Activated CD8-positive, alpha-beta T cell treated with anti-CD3 and anti-CD28 coated beads for 36 hours (primary cell): ENCODE data around the gene RIIAD1. TPM values are rescaled to one million over a fixed set of nuclear protein-coding genes. Genes with fewer than 3 reads are reported as not detected.
"Not testable (repeated sequence)": the region's sequence is repeated elsewhere in the genome, so short reads cannot be mapped to it uniquely, and the experiment has no call there.

ENCODE experiments used
- ATAC-seq: fragments of 200-7000 bp; cut with Tn5 transposase; one replicate; pipeline ENCODE4 v1.10.0; 2021; ENCODE audit warnings: mild to moderate bottlenecking, moderate library complexity
- CTCF ChIA-PET: fragments of 350-600 bp; sonication (Branson Sonifier 250); formaldehyde crosslinking; loops from one replicate; lab custom pipeline; 2021; ENCODE audit warnings: antibody characterized with exemption; lab: Charles Lee
- POLR2A ChIA-PET: fragments of 350-600 bp; sonication (Branson Sonifier 250); formaldehyde crosslinking; loops from one replicate; lab custom pipeline; 2021; ENCODE audit warnings: antibody characterized with exemption; lab: Charles Lee
- DNase-seq: peaks from one replicate; pipeline ENCODE4 v3.0.0-alpha.2; 2020
- H3K27ac Mint-ChIP-seq: one replicate; pipeline ENCODE4 v1.8.0; 2021; ENCODE audit warnings: mild to moderate bottlenecking, mixed read lengths
- H3K27me3 Mint-ChIP-seq: one replicate; pipeline ENCODE4 v1.8.0; 2021; ENCODE audit warnings: mixed read lengths
- H3K36me3 Mint-ChIP-seq: one replicate; pipeline ENCODE4 v1.8.0; 2021; ENCODE audit warnings: low read depth, mixed read lengths
- H3K4me1 Mint-ChIP-seq: one replicate; pipeline ENCODE4 v1.8.0; 2021; ENCODE audit warnings: low read depth, mixed read lengths
- H3K4me3 Mint-ChIP-seq: one replicate; pipeline ENCODE4 v1.8.0; 2021; ENCODE audit warnings: mild to moderate bottlenecking, moderate library complexity, mixed read lengths
- H3K9me3 Mint-ChIP-seq: one replicate; pipeline ENCODE4 v1.8.0; 2021; ENCODE audit warnings: mixed read lengths
- CTCF ChIP-seq: fragments of 200-600 bp; IDR thresholded peaks from one replicate; pipeline ENCODE4 v1.8.0; 2022; ENCODE audit warnings: antibody characterized with exemption, mild to moderate bottlenecking
- intact Hi-C: fragments of 100-400 bp; cut with micrococcal nuclease; formaldehyde crosslinking; loops from one replicate; pipeline ENCODE4 v1.10.0; 2022
- total RNA-seq, 2 experiments: library from RNA; stranded (reverse); gene quantifications; one replicate each; pipeline ENCODE4 v1.2.3, GENCODE V29; 2021

The RIIAD1 gene
- total RNA-seq, 2 experiments from 2014 or later, result not detected

GRCh38 chr1:151681923-151682322 lies 39.4 kb upstream of the RIIAD1 start:
- Mint-ChIP-seq H3K27me3 (no peaks in the 10 kb centered on the region), H3K4me1 (no peaks in the 10 kb centered on the region), H3K9me3 (no peaks in the 10 kb centered on the region), H3K27ac (no peak overlapping the region), H3K36me3 (peaks cover 7% of the 10 kb centered on the region), H3K4me3 (no peak overlapping the region)
- no peak for DNase-seq
- TF ChIP-seq CTCF, result no peak
- ChIA-PET POLR2A (no interaction called here), CTCF (no interaction called here)
- ATAC-seq, result no peak
- intact Hi-C loops, result no loop called here

- POLR2A ChIA-PET, result not testable (repeated sequence)
These were observed 38.4 kb upstream of the RIIAD1 start for GRCh38 chr1:151682901-151683300.

GRCh38 chr1:151684128-151684527 lies 37.2 kb upstream of the RIIAD1 start:
- peaks cover 6% of the 10 kb centered on the region for H3K36me3 Mint-ChIP-seq
- H3K27ac Mint-ChIP-seq, result no peak overlapping the region

More at GRCh38 chr1:151682901-151683300, 38.4 kb upstream of the RIIAD1 start:
- intact Hi-C loops, H3K36me3 Mint-ChIP-seq, H3K4me1 Mint-ChIP-seq, ATAC-seq, H3K4me3 Mint-ChIP-seq, H3K9me3 Mint-ChIP-seq, H3K27me3 Mint-ChIP-seq, H3K27ac Mint-ChIP-seq, DNase-seq: not testable (repeated sequence)
- CTCF ChIA-PET, result interaction anchor here (1.0 kb wide), 1 partner anchor 48 kb away, joined by 3 read pairs; no protein-coding TSS in a partner anchor

GRCh38 chr1:151686561-151686960 lies 34.8 kb upstream of the RIIAD1 start:
- ATAC-seq (no peak), DNase-seq (no peak)
- H3K9me3 Mint-ChIP-seq, result no peaks in the 10 kb centered on the region
- no peak overlapping the region for H3K27ac Mint-ChIP-seq
- no peak overlapping the region for H3K4me3 Mint-ChIP-seq
- TF ChIP-seq CTCF, result no peak
- POLR2A ChIA-PET, result no interaction called here
- peaks cover 4% of the 10 kb centered on the region for H3K36me3 Mint-ChIP-seq
- H3K27me3 Mint-ChIP-seq, result no peaks in the 10 kb centered on the region
- no peaks in the 10 kb centered on the region for H3K4me1 Mint-ChIP-seq
- CTCF ChIA-PET, result interaction anchor here (1.3 kb wide), 1 partner anchor 92 kb away, joined by 4 read pairs; no protein-coding TSS in a partner anchor
- intact Hi-C loops, result no loop called here

More at GRCh38 chr1:151684128-151684527, 37.2 kb upstream of the RIIAD1 start:
- Mint-ChIP-seq H3K4me3 (no peak overlapping the region), H3K4me1 (no peaks in the 10 kb centered on the region), H3K27me3 (no peaks in the 10 kb centered on the region), H3K9me3 (no peaks in the 10 kb centered on the region)
- no peak for ATAC-seq
- no peak for TF ChIP-seq CTCF
- no peak for DNase-seq
- ChIA-PET POLR2A (no interaction called here), CTCF (interaction anchor here (2.2 kb wide), 1 partner anchor 91 kb away, joined by 9 read pairs; no protein-coding TSS in a partner anchor)
- intact Hi-C loops, result no loop called here

GRCh38 chr1:151689494-151689893 lies 31.8 kb upstream of the RIIAD1 start:
- peaks cover 15% of the 10 kb centered on the region for H3K36me3 Mint-ChIP-seq
- ChIA-PET CTCF (interaction anchor here (0.7 to 1.2 kb wide), 2 partner anchors 9 to 45 kb away, joined by 3 read pairs; no protein-coding TSS in a partner anchor), POLR2A (no interaction called here)
- no peaks in the 10 kb centered on the region for H3K27me3 Mint-ChIP-seq
- DNase-seq, result no peak
- intact Hi-C loops, result no loop called here
- no peak overlapping the region for H3K27ac Mint-ChIP-seq
- no peak for TF ChIP-seq CTCF
- no peak for ATAC-seq
- H3K4me3 Mint-ChIP-seq, result no peak overlapping the region
- no peaks in the 10 kb centered on the region for H3K4me1 Mint-ChIP-seq
- H3K9me3 Mint-ChIP-seq, result no peaks in the 10 kb centered on the region
